ENCODE measurements around the gene GRAMD4. TPM values are rescaled to one million over a fixed set of nuclear protein-coding genes. Genes with fewer than 3 reads are reported as not detected.
"Not testable (repeated sequence)": the region's sequence is repeated elsewhere in the genome, so short reads cannot be mapped to it uniquely, and the experiment has no call there.

The GRAMD4 gene
- total and polyA plus RNA-seq, 12 donors = 15.0 to 241 (median 79.4) TPM

DNA sequence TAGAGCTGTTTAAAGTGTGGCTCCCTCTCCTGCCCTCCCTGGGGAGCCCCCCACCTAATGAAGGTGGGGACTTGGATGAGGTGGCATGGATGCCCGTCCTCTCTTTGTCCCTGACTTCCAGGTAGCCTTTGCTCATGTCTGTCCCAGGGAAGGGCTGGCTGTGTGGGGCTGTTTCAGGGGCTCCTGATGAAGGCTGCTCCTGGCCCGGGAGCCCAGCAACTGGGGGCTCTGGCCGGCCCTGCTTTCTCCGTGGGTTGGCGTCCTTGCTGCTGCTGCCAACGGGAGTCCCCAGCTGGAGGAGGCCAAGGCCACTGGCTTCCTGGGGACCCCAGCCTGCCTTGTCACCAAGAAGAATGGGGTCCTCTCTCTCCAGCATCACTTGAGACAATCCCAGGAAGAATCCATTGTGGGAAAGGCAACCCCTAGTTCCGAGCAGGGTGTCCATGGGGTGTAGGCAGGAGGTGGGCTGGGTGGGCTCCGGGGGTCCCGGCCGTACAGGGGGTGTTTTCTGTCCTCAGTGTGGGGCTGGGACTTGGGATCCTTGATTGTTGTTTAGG is 13.2 kb downstream of the GRAMD4 start:
- Histone ChIP-seq H3K27ac (peak overlapping the region in 2 of 5 donors; percentile 65 to 74), H3K9me3 (replicated peaks in 1 of 3) (no peaks in the 10 kb centered on the region), H3K27me3 (no peaks in the 10 kb centered on the region), H3K4me1 (replicated peaks in 1 of 2) (peaks cover 7 to 9% of the 10 kb centered on the region in 2 donors), H3K36me3 (replicated peaks in 1 of 2) (no peaks in the 10 kb centered on the region), H3K4me3 (no peak overlapping the region)
- intact Hi-C loops (cut with DNase I) = no loop called here
- 76 to 88% (median 79%) methylated on average over 3 to 10 of the region's 10 CpGs for WGBS, 4 donors
- DNase-seq = no peak
- TF ChIP-seq CTCF (IDR thresholded peaks at IDR 0.05) = no peak
- TF ChIP-seq POLR2A (IDR thresholded peaks at IDR 0.05) = no peak

GRCh38 chr22:46634011-46634699 is 14.0 kb downstream of the GRAMD4 start:
- WGBS, 4 donors = 72 to 84% (median 79%) methylated on average over 11 of the region's 11 CpGs
- peaks cover 7 to 16% of the 10 kb centered on the region in 2 donors for H3K4me1 ChIP-seq (replicated peaks in 1 of 2)
- H3K27me3 ChIP-seq = no peaks in the 10 kb centered on the region
- H3K4me3 ChIP-seq = no peak overlapping the region
- intact Hi-C loops (cut with DNase I) = no loop called here
- H3K9me3 ChIP-seq (replicated peaks in 1 of 3) = no peaks in the 10 kb centered on the region
- peak overlapping the region in 2 of 5 donors; percentile 65 to 74 for H3K27ac ChIP-seq
- DNase-seq = peak in 2 of 7 donors; percentile 51 to 63
- TF ChIP-seq CTCF (IDR thresholded peaks at IDR 0.05) = no peak
- no peak for TF ChIP-seq POLR2A (IDR thresholded peaks at IDR 0.05)
- H3K36me3 ChIP-seq (replicated peaks in 1 of 2) = no peaks in the 10 kb centered on the region

GRCh38 chr22:46634973-46635685 is 14.9 kb downstream of the GRAMD4 start:
- DNase-seq = peak in 4 of 7 donors; percentile 55 to 77 (median 64)

GRCh38 chr22:46635756-46636155 is 15.6 kb downstream of the GRAMD4 start:
- Histone ChIP-seq H3K4me1 (replicated peaks in 1 of 2) (peaks cover 7 to 21% of the 10 kb centered on the region in 2 donors), H3K4me3 (no peak overlapping the region), H3K9me3 (replicated peaks in 1 of 3) (no peaks in the 10 kb centered on the region), H3K36me3 (replicated peaks in 1 of 2) (no peaks in the 10 kb centered on the region), H3K27ac (peak overlapping the region in 2 of 5 donors; percentile 21 to 58), H3K27me3 (no peaks in the 10 kb centered on the region)
- TF ChIP-seq POLR2A (IDR thresholded peaks at IDR 0.05) (no peak), CTCF (IDR thresholded peaks at IDR 0.05) (no peak)
- WGBS, 4 donors = 69 to 90% (median 77%) methylated on average over 2 to 11 of the region's 11 CpGs
- intact Hi-C loops (cut with DNase I) = no loop called here
- DNase-seq = no peak

More at GRCh38 chr22:46634973-46635685, 14.9 kb downstream of the GRAMD4 start:
- H3K4me3 ChIP-seq; H3K36me3 ChIP-seq (replicated peaks in 1 of 2); H3K27me3 ChIP-seq; H3K9me3 ChIP-seq (replicated peaks in 1 of 3); intact Hi-C loops (cut with DNase I): not testable (repeated sequence)
- 44 to 76% (median 57%) methylated on average over 9 to 29 of the region's 30 CpGs for WGBS, 4 donors
- H3K4me1 ChIP-seq (replicated peaks in 1 of 2) = peaks cover 7 to 21% of the 10 kb centered on the region in 2 donors
- H3K27ac ChIP-seq = peak overlapping the region in 2 of 5 donors; percentile 65 to 74
